GM19240 (cell line): ENCODE measurements around the gene TOMM7.
A peak's percentile ranks its signal among the peaks of the same experiment; 100 is the strongest.

Experiments used
- DNase-seq: peaks from one replicate; pipeline ENCODE4 v3.0.0; 2011; ENCODE audit warnings: low spot score; ENCODE audit not compliant: insufficient read length

TOMM7 gene

DNA sequence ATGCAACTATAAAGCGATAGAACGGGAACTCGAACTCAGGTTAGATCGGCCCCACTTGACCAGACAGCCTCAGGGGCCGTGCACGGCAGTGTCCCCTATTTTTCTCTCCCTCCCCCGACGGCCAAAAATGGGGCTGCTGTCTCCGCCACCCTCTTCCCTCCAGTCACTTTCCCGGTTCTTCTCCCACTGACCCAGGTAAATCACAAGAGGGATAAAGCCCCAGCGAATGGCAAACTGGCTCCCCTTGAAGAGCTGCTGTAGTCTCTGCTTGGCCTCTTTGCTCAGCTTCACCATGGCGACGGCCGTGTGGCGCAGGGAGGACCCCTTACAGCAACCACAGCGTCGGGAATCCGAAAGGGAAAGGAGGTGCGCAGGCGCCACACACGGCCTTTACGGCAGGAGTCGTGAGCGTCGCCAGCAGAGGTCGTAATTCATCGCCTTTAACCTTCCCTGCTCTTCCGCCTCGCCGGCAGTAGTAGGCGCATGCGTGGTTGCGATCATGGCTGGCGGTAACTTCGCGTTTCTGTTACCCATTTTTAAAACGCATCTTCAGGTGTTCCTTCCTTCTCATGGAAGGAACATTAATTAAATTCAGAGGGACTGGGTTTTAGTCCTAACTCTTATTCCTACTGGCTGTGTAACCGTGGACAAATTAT lies at the start of gene TOMM7:
TSS of gene TOMM7 (minus strand) at position 364 of the 656 bp plus-strand sequence. CDS start at position 294, 70 bp downstream.
- peak; percentile 90 for DNase-seq

DNA sequence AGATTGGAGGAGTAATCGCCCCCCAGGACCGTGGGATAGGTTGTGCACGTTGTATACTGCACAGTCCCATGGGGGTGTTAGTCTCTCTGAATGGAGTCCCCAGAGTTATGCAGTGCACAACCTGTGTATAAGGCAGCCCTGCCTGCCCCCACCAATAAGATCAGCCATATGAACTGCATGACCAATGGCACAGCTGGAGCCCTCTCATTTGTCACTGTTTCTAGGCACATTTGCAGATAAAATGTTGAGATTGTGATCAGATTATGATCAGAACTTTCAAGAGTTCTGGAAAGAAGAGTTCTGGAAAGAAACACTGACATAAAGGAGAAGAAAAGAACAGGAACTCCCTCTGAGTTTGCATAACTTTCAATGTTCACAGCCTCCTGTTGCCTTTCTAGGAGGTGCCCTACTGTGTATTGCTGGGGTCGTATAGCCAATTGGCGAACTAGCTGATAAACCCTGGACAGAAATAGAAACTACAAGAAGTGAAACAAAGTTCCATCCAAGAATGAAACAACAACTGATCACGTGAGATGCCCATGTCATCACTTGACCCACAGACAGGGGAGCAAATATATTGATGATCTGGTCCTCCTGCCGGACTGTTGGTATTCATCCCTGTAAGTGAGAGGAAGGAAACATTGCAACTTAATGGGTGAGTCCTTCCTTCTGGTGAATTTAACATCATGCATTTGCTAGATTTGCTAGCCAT lies 49.6 kb upstream of the TOMM7 start:
- peak; percentile 53 for DNase-seq

- DNase-seq: no peak
Observed at GRCh38 chr7:22871661-22872060, 49.0 kb upstream of the TOMM7 start.

DNA sequence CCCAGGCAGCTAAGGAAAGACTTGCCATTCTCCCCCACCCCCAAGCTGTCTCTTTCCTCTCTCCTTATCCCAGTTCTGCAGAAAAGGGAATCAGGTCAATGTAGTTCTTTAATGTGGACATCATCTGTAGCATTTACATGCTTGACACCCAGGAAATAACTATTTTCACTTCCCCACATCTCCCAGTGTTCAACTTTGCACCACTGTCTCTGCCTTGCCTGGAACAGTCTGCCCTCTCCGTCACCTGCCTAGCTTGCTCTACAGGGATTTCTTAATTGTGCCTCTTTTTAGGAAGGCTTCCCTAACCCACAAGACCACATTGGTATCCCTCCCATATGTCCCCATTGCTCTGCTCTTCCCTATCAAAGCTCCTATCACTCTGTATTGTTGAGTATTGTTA lies 45.9 kb upstream of the TOMM7 start:
- DNase-seq: no peak

DNA sequence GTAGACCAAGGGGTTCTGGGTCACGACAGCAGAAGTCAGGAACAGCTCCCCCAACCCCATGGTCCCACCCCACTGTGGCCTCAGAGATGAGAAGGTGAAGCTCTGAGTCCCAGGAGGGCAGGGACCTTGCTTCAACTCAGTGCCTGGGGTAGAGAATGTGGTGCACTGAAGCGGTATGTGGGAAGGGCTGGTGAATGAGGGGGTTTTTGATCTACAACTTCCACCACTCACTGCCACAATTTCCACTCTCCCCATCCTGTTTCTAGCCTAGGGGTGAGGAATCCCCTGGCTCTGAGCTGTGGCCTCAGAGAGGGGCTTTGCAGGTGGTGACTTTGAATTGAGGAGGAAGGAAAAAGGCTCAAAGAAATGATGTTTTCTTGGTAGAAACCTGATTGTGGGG lies 44.9 kb upstream of the TOMM7 start:
- DNase-seq: no peak

GRCh38 chr7:22867003-22867402 lies 44.4 kb upstream of the TOMM7 start:
- DNase-seq: no peak

GRCh38 chr7:22865602-22865960 lies 42.9 kb upstream of the TOMM7 start:
- DNase-seq: no peak

DNA sequence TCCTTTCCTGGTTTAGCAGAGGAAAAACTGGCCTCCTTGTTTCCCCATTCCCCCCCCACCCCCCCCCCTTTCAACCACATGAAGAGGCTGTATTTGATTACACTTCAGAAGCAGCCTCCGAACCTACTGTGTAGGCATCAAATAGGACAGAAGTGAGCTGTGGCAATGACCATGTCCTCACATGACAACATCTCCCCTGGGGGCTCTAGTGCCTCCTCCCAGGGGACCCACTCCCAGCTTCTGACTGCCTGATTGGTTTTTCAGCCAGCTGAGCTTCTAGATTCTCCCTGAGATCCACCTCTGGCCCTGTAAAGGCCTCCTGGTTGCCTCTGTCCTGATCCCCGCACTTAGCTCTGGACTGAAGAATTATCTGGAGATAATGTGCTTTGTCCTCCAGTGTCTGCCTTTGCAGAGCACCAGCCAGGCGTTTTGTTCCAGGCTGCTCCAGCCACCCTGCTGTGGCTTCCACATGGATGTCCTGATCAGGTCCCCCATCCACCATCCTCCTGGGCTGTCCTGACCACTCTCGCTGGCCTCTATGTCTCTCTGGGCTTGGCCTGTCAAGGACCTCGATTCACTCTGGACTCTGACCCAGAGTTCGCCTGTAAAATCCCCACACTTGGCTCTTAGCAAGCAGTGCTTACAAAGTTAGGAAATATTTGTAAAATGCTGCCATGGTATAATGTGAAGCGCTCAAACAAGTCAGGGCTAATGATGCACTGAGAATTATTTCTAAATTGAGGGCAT lies 42.4 kb upstream of the TOMM7 start:
- no peak for DNase-seq

DNA sequence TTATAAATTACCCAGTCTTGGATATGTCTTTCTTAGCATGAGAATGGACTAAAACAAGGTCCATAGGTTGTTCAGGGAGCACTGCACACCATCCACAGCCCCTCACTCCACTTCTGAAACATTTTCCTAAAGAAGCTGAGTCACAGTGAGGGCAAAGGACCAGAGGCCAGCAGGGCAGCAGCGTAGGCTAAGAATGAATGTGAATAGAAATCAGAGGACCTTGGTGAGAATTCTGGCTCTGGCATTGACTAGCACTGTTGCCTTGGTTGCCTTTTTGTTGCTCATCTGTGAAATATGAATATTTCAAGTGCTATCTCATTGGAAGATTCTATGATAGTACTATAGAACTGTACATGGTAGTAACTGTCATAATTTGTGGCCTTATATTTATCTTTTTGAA lies 41.7 kb upstream of the TOMM7 start:
- no peak for DNase-seq

- no peak for DNase-seq
Observed at GRCh38 chr7:22863156-22863899, 40.7 kb upstream of the TOMM7 start.

GRCh38 chr7:22861576-22861975 lies 38.9 kb upstream of the TOMM7 start:
- no peak for DNase-seq

DNA sequence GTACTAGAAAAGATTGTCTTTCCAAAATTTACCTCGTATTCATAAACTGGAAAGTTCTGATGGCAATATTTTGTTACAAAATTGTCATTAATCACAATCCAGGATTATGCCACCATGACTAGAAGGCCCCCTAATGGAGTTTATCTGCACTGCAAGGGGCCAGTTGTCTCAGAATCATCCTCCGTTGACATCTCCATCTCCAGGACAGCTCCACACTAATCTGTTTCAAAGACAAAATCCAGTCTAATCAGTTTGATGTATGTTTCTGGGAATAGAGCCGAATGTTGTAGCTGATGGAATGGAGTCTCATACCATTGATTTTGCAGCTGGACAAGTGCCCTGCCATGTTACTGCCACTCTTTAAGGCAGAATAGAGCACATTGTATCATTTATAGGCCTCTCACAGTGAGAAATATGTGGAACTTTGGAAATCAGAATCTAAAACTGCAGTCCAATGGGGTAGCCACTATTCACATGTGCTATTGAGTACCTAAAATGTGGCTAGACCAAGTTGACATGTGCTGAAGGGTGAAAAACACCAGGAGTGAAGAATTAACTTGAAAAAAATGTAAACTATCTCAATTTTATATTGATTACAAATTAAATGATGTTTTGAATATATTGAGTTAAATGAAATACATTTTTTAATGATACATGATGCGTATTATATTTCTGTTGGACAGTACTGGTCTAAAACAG lies 38.3 kb upstream of the TOMM7 start:
- no peak for DNase-seq

GRCh38 chr7:22860337-22860736 lies 37.7 kb upstream of the TOMM7 start:
- DNase-seq: no peak

- DNase-seq: no peak
Observed at GRCh38 chr7:22859641-22860290, 37.1 kb upstream of the TOMM7 start.

DNA sequence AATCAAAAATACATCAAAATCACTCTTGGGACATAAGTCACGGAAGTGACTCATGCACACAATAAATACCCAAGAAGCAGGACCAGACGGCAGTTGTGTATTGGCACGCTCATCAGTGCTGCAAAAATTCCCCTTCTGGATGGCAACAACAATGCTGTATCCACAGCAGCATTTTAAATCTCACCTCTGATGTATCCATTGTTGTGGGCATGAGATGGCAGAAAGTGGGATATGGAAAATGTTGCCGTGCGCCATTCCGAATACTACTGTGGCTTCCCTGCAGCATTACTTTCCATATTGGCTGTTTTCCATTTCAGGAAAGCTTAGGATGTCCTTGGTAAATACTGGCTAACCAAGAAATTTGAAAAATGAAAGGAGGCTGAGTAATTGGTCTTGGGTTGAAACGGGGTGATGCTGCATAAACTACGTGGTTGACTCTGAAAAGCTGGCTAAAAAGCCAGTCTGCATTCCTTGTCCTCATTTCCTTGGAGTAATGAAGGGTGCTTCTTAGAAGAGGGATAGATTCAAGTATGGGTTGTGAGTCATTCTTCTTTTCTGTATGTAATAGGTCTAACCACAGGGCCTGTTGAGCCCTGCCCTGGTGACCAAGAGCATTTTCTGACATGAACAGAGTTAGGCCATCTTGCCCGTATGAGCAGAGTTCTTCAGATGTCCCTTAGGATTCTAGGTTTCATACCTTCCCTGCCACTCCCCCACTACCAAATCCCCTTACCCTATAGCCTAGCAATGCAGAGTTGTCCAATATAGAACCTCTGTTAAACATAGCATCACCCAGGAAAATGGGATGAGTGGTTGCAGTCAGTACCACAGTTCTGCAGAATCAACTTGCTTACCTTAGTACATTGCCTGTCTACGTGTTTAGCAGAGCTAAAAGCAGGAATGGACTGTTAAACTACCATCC lies 36.3 kb upstream of the TOMM7 start:
- DNase-seq: no peak

DNA sequence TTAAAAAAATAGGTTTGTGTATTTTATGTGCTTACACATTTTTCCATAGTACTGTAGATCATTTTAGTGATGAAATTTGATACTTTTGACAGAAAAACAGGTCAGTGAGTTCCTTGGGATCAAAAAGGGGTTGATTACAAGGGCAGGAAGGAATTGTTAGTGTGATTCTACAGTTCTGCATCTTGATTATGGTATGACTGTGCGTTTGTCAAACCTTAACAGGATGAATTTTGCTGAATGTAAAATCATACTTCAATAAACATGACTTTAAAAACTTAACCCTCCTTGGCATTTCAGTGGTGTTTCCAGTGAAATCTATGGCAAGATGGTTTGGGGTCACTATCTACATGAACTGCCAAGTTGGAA lies 35.6 kb upstream of the TOMM7 start:
- DNase-seq: no peak

GRCh38 chr7:22856416-22856815 lies 33.8 kb upstream of the TOMM7 start:
- DNase-seq: no peak

GRCh38 chr7:22855049-22855392 lies 32.4 kb upstream of the TOMM7 start:
- DNase-seq: no peak

GRCh38 chr7:22854158-22855048 lies 31.8 kb upstream of the TOMM7 start:
- peak; percentile 69 for DNase-seq
